GM12878 (cell line): Measurements from ENCODE around the gene ADGRA3.

Source experiments
- DPF2 ChIP-seq: fragments of 450-650 bp; IDR thresholded peaks from 2 replicates; pipeline ENCODE4 v1.6.1; 2017; ENCODE audit warnings: mild to moderate bottlenecking
- ZNF274 ChIP-seq: IDR thresholded peaks from one replicate; pipeline ENCODE4 v1.8.0; 2011; ENCODE audit not compliant: insufficient read length, insufficient read depth
- ZZZ3 ChIP-seq: IDR thresholded peaks from 2 replicates; pipeline ENCODE4 v1.6.1; 2011; ENCODE audit warnings: low read depth; ENCODE audit not compliant: control insufficient read depth, insufficient read length

GRCh38 chr4:22458098-22458497, 57.8 kb downstream of the ADGRA3 start:
- no peak for TF ChIP-seq ZNF274
- no peak for TF ChIP-seq DPF2
- no peak for TF ChIP-seq ZZZ3
